Loucy (cell line): ENCODE data around the gene TPCN2.

Experiments used
- H2AFZ ChIP-seq: fragments of 200-600 bp; sonication (generic); 2 replicates; pipeline ENCODE4 v1.6.0; 2016; ENCODE audit warnings: antibody characterized with exemption, mild to moderate bottlenecking, low read length, moderate library complexity
- H3F3A ChIP-seq: fragments of 200-600 bp; 2 replicates; pipeline ENCODE4 v1.6.0; 2016; ENCODE audit warnings: antibody characterized with exemption, low read depth, mild to moderate bottlenecking
- H3K27me3 ChIP-seq: fragments of 200-600 bp; sonication (generic); 2 replicates; pipeline ENCODE4 v1.6.1; 2014; ENCODE audit warnings: low read length, mild to moderate bottlenecking; ENCODE audit not compliant: insufficient read depth, poor library complexity, severe bottlenecking
- H3K36me3 ChIP-seq: fragments of 200-600 bp; sonication (generic); 2 replicates; pipeline ENCODE4 v1.6.1; 2016; ENCODE audit warnings: low read length; ENCODE audit not compliant: insufficient read depth
- H3K4me1 ChIP-seq: fragments of 200-600 bp; sonication (generic); 2 replicates; pipeline ENCODE4 v1.5.1; 2014; ENCODE audit warnings: low read length, mild to moderate bottlenecking; ENCODE audit not compliant: insufficient read depth, poor library complexity, severe bottlenecking
- H3K4me2 ChIP-seq: fragments of 200-600 bp; sonication (generic); 2 replicates; pipeline ENCODE4 v1.6.0; 2014; ENCODE audit warnings: antibody characterized with exemption, low read length, low read depth, mild to moderate bottlenecking; ENCODE audit not compliant: poor library complexity, severe bottlenecking
- H3K4me3 ChIP-seq: fragments of 200-600 bp; sonication (generic); 2 replicates; pipeline ENCODE4 v1.5.1; 2014; ENCODE audit warnings: low read length, mild to moderate bottlenecking, mixed read lengths; ENCODE audit not compliant: poor library complexity, severe bottlenecking
- H3K79me2 ChIP-seq: fragments of 200-600 bp; sonication (generic); 2 replicates; pipeline ENCODE4 v1.6.1; 2014; ENCODE audit warnings: low read length; ENCODE audit not compliant: insufficient read depth
- H3K9ac ChIP-seq: fragments of 200-600 bp; sonication (generic); 2 replicates; pipeline ENCODE4 v1.6.0; 2014; ENCODE audit warnings: mild to moderate bottlenecking, low read depth, low read length, moderate library complexity; ENCODE audit not compliant: poor library complexity, severe bottlenecking
- H3K9me2 ChIP-seq: fragments of 200-600 bp; sonication (generic); replicated peaks from 2 replicates; pipeline ENCODE4 v1.6.1; 2016; ENCODE audit warnings: low read depth, low read length, mixed read lengths
- H3K9me3 ChIP-seq: fragments of 200-600 bp; sonication (generic); 2 replicates; pipeline ENCODE4 v1.6.1; 2014; ENCODE audit warnings: mild to moderate bottlenecking, antibody characterized with exemption, low read length, low read depth; ENCODE audit not compliant: insufficient read depth
- H4K20me1 ChIP-seq: fragments of 200-600 bp; sonication (generic); 2 replicates; pipeline ENCODE4 v1.6.0; 2014; ENCODE audit warnings: antibody characterized with exemption, low read length, mild to moderate bottlenecking; ENCODE audit not compliant: insufficient read depth, poor library complexity, severe bottlenecking
- EZH2phosphoT487 ChIP-seq: fragments of 200-600 bp; IDR thresholded peaks from 2 replicates; pipeline ENCODE4 v1.6.1; 2018; ENCODE audit warnings: antibody characterized with exemption, mild to moderate bottlenecking, moderate library complexity, borderline replicate concordance
- TF ChIP-seq, protein P1 (sequence below): fragments of 200-600 bp; sonication (generic); conservative IDR thresholded peaks from 2 replicates; pipeline ENCODE4 v1.5.1; 2014; ENCODE audit warnings: mild to moderate bottlenecking, antibody characterized with exemption, low read length

TPCN2 gene

DNA sequence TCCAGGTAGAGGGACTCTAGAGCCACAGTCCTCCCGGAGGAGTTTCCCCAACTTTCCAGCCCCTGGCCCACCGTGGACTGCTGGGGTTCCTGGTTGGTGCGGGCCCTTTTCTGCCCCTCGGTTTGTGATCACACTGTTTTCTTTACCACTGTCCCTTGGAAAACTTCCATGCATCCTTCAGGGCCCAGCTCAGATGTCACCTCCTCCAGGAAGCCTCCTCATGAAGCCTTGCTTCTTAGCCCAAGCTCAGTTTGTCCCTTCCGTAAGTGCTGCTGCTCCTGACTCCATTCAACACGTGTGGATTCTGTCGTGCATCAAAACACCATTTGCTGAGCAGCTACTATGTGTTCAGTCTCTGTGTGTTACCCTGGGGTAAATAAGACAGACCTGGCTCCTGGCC is 15.9 kb upstream of the TPCN2 start:
- Histone ChIP-seq H3K9me2 (no peaks in the 10 kb centered on the region), H3K4me3 (no peak overlapping the region), H3K4me2 (no peak overlapping the region), H3K36me3 (no peaks in the 10 kb centered on the region), H3K9ac (no peak overlapping the region), H3K27me3 (no peaks in the 10 kb centered on the region), H3K4me1 (no peaks in the 10 kb centered on the region), H3K79me2 (no peaks in the 10 kb centered on the region), H3K9me3 (no peaks in the 10 kb centered on the region), H2AFZ (no peak overlapping the region), H3F3A (no peaks in the 10 kb centered on the region), H4K20me1 (no peaks in the 10 kb centered on the region)
- TF ChIP-seq, protein P1, sequence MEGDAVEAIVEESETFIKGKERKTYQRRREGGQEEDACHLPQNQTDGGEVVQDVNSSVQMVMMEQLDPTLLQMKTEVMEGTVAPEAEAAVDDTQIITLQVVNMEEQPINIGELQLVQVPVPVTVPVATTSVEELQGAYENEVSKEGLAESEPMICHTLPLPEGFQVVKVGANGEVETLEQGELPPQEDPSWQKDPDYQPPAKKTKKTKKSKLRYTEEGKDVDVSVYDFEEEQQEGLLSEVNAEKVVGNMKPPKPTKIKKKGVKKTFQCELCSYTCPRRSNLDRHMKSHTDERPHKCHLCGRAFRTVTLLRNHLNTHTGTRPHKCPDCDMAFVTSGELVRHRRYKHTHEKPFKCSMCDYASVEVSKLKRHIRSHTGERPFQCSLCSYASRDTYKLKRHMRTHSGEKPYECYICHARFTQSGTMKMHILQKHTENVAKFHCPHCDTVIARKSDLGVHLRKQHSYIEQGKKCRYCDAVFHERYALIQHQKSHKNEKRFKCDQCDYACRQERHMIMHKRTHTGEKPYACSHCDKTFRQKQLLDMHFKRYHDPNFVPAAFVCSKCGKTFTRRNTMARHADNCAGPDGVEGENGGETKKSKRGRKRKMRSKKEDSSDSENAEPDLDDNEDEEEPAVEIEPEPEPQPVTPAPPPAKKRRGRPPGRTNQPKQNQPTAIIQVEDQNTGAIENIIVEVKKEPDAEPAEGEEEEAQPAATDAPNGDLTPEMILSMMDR, result no peak
- TF ChIP-seq EZH2phosphoT487, result no peak

- Histone ChIP-seq H4K20me1 (no peaks in the 10 kb centered on the region), H3K9me3 (no peaks in the 10 kb centered on the region), H2AFZ (no peak overlapping the region)
These were observed 15.3 kb upstream of the TPCN2 start for GRCh38 chr11:69033431-69033830.

GRCh38 chr11:69034123-69034867 is 14.4 kb upstream of the TPCN2 start:
- no peaks in the 10 kb centered on the region for H3K36me3 ChIP-seq
- TF ChIP-seq EZH2phosphoT487, result no peak
- TF ChIP-seq, protein P1, result no peak
- H3K4me3 ChIP-seq, result no peak overlapping the region
- H3K9me3 ChIP-seq, result no peaks in the 10 kb centered on the region
- no peaks in the 10 kb centered on the region for H4K20me1 ChIP-seq
- no peaks in the 10 kb centered on the region for H3K79me2 ChIP-seq
- no peaks in the 10 kb centered on the region for H3F3A ChIP-seq
- no peaks in the 10 kb centered on the region for H3K27me3 ChIP-seq
- no peaks in the 10 kb centered on the region for H3K9me2 ChIP-seq
- no peak overlapping the region for H3K4me2 ChIP-seq
- no peak overlapping the region for H2AFZ ChIP-seq
- H3K4me1 ChIP-seq, result no peaks in the 10 kb centered on the region
- H3K9ac ChIP-seq, result no peak overlapping the region

More at GRCh38 chr11:69033431-69033830, 15.3 kb upstream of the TPCN2 start:
- Histone ChIP-seq H3K9me2 (no peaks in the 10 kb centered on the region), H3F3A (no peaks in the 10 kb centered on the region), H3K4me2 (no peak overlapping the region), H3K4me3 (no peak overlapping the region), H3K27me3 (no peaks in the 10 kb centered on the region), H3K79me2 (no peaks in the 10 kb centered on the region), H3K4me1 (no peaks in the 10 kb centered on the region), H3K9ac (no peak overlapping the region), H3K36me3 (no peaks in the 10 kb centered on the region)
- no peak for TF ChIP-seq EZH2phosphoT487
- TF ChIP-seq, protein P1, result no peak
